Loucy (cell line): ENCODE results near the gene FAM107B.

ENCODE experiments used
- H2AFZ ChIP-seq: fragments of 200-600 bp; sonication (generic); 2 replicates; pipeline ENCODE4 v1.6.0; 2016; ENCODE audit warnings: antibody characterized with exemption, mild to moderate bottlenecking, low read length, moderate library complexity
- H3F3A ChIP-seq: fragments of 200-600 bp; 2 replicates; pipeline ENCODE4 v1.6.0; 2016; ENCODE audit warnings: antibody characterized with exemption, low read depth, mild to moderate bottlenecking
- H3K27me3 ChIP-seq: fragments of 200-600 bp; sonication (generic); 2 replicates; pipeline ENCODE4 v1.6.1; 2014; ENCODE audit warnings: low read length, mild to moderate bottlenecking; ENCODE audit not compliant: insufficient read depth, poor library complexity, severe bottlenecking
- H3K36me3 ChIP-seq: fragments of 200-600 bp; sonication (generic); 2 replicates; pipeline ENCODE4 v1.6.1; 2016; ENCODE audit warnings: low read length; ENCODE audit not compliant: insufficient read depth
- H3K4me1 ChIP-seq: fragments of 200-600 bp; sonication (generic); 2 replicates; pipeline ENCODE4 v1.5.1; 2014; ENCODE audit warnings: low read length, mild to moderate bottlenecking; ENCODE audit not compliant: insufficient read depth, poor library complexity, severe bottlenecking
- H3K4me2 ChIP-seq: fragments of 200-600 bp; sonication (generic); 2 replicates; pipeline ENCODE4 v1.6.0; 2014; ENCODE audit warnings: antibody characterized with exemption, low read length, low read depth, mild to moderate bottlenecking; ENCODE audit not compliant: poor library complexity, severe bottlenecking
- H3K4me3 ChIP-seq: fragments of 200-600 bp; sonication (generic); 2 replicates; pipeline ENCODE4 v1.5.1; 2014; ENCODE audit warnings: low read length, mild to moderate bottlenecking, mixed read lengths; ENCODE audit not compliant: poor library complexity, severe bottlenecking
- H3K79me2 ChIP-seq: fragments of 200-600 bp; sonication (generic); 2 replicates; pipeline ENCODE4 v1.6.1; 2014; ENCODE audit warnings: low read length; ENCODE audit not compliant: insufficient read depth
- H3K9ac ChIP-seq: fragments of 200-600 bp; sonication (generic); 2 replicates; pipeline ENCODE4 v1.6.0; 2014; ENCODE audit warnings: mild to moderate bottlenecking, low read depth, low read length, moderate library complexity; ENCODE audit not compliant: poor library complexity, severe bottlenecking
- H3K9me2 ChIP-seq: fragments of 200-600 bp; sonication (generic); replicated peaks from 2 replicates; pipeline ENCODE4 v1.6.1; 2016; ENCODE audit warnings: low read depth, low read length, mixed read lengths
- H3K9me3 ChIP-seq: fragments of 200-600 bp; sonication (generic); 2 replicates; pipeline ENCODE4 v1.6.1; 2014; ENCODE audit warnings: mild to moderate bottlenecking, antibody characterized with exemption, low read length, low read depth; ENCODE audit not compliant: insufficient read depth
- H4K20me1 ChIP-seq: fragments of 200-600 bp; sonication (generic); 2 replicates; pipeline ENCODE4 v1.6.0; 2014; ENCODE audit warnings: antibody characterized with exemption, low read length, mild to moderate bottlenecking; ENCODE audit not compliant: insufficient read depth, poor library complexity, severe bottlenecking
- CTCF ChIP-seq: fragments of 200-600 bp; sonication (generic); conservative IDR thresholded peaks from 2 replicates; pipeline ENCODE4 v1.5.1; 2014; ENCODE audit warnings: mild to moderate bottlenecking, antibody characterized with exemption, low read length
- EZH2phosphoT487 ChIP-seq: fragments of 200-600 bp; IDR thresholded peaks from 2 replicates; pipeline ENCODE4 v1.6.1; 2018; ENCODE audit warnings: antibody characterized with exemption, mild to moderate bottlenecking, moderate library complexity, borderline replicate concordance

Gene FAM107B

DNA sequence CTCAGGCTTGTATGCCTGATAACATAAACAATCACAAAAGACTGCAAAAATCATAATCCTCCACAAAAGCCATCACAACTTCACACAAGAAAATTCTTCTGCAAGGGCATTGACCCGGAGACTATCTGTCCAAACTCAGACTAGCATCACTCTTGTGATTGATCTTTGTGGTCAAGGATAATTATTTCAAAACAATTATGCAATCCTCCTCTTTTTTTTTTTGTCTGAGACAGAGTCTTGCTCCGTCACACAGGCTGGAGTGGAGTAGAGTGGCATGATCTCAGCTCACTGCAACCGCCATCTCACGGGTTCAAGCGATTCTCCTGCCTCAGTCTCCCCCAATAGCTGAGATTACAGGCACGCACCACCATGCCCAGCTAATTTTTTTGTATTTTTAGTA is 41.0 kb upstream of the FAM107B start:
- Histone ChIP-seq H3K27me3 (no peaks in the 10 kb centered on the region), H3K9ac (no peak overlapping the region), H3K4me1 (peaks cover 11% of the 10 kb centered on the region), H3K4me2 (no peak overlapping the region), H3F3A (no peaks in the 10 kb centered on the region), H4K20me1 (no peaks in the 10 kb centered on the region), H3K9me3 (no peaks in the 10 kb centered on the region), H3K4me3 (no peak overlapping the region), H3K36me3 (no peaks in the 10 kb centered on the region), H2AFZ (no peak overlapping the region), H3K9me2 (no peaks in the 10 kb centered on the region), H3K79me2 (no peaks in the 10 kb centered on the region)
- TF ChIP-seq EZH2phosphoT487 (no peak), CTCF (no peak)

DNA sequence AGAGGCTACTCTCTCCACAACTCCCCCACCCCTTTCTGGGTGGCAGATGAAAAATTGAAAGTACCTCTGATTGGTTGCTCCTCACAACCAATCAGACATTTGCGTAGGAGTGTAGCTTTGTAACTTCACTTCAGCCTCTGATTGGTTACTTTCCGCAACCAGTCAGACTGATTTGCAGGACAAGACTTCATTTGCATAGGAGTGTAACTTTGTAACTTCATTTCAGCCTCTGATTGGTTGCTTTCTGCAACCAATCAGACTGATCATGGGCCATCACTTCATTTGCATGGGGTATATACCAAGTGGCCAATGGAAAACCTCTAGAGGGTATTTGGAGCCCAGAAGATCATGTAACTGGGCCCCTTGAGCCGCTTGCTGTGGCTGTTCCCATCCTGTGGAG is 37.6 kb upstream of the FAM107B start:
- Histone ChIP-seq H3K79me2 (no peaks in the 10 kb centered on the region), H2AFZ (no peak overlapping the region), H3K9me3 (no peaks in the 10 kb centered on the region), H3K36me3 (no peaks in the 10 kb centered on the region), H3K4me3 (no peak overlapping the region), H3K27me3 (no peaks in the 10 kb centered on the region), H3K4me2 (peak overlapping the region; percentile 3), H4K20me1 (no peaks in the 10 kb centered on the region), H3K9me2 (no peaks in the 10 kb centered on the region), H3K9ac (no peak overlapping the region), H3K4me1 (peaks cover 11% of the 10 kb centered on the region), H3F3A (no peaks in the 10 kb centered on the region)
- no peak for TF ChIP-seq EZH2phosphoT487
- no peak for TF ChIP-seq CTCF

GRCh38 chr10:14810969-14811953 is 36.6 kb upstream of the FAM107B start:
- Histone ChIP-seq H3K4me3 (no peak overlapping the region), H3K27me3 (no peaks in the 10 kb centered on the region), H4K20me1 (no peaks in the 10 kb centered on the region), H3F3A (no peaks in the 10 kb centered on the region), H2AFZ (no peak overlapping the region), H3K9me3 (no peaks in the 10 kb centered on the region), H3K4me2 (no peak overlapping the region), H3K4me1 (peaks cover 11% of the 10 kb centered on the region), H3K9me2 (no peaks in the 10 kb centered on the region), H3K79me2 (no peaks in the 10 kb centered on the region), H3K36me3 (no peaks in the 10 kb centered on the region), H3K9ac (no peak overlapping the region)
- no peak for TF ChIP-seq CTCF
- TF ChIP-seq EZH2phosphoT487 = no peak
